HG02763 (cell line): Measurements from ENCODE around the gene CCNY.
"Not testable (repeated sequence)": the region's sequence is repeated elsewhere in the genome, so short reads cannot be mapped to it uniquely, and the experiment has no call there.

Source experiments
- ATAC-seq: cut with Tn5 transposase; IDR thresholded peaks from one replicate; pipeline ENCODE4 v1.9.1; 2021; ENCODE audit warnings: mild to moderate bottlenecking, moderate library complexity; ENCODE audit not compliant: unreplicated experiment

Gene CCNY

DNA sequence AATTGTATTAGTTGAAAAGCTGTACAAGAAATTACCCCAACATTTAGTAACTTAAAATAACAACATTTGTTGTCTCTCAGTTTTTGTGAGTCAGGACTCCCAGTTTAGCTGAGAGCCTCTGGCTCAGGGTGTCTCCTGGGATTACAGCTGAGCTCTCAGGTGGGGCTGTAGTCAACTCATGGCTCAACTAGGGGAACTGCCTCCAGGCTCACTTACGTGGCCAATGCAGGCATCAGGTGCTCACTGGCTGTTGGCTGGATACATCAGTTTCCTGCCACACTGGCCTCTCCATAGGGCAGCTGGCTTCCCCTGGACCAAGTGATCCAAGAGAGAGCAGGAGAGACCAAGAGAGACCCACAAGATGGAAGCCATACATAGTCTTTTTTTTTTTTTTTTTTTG, 17.5 kb downstream of the CCNY start:
- peak; percentile 52 for ATAC-seq

- not testable (repeated sequence) for ATAC-seq
These were observed 17.9 kb downstream of the CCNY start for GRCh38 chr10:35354257-35354656.

DNA sequence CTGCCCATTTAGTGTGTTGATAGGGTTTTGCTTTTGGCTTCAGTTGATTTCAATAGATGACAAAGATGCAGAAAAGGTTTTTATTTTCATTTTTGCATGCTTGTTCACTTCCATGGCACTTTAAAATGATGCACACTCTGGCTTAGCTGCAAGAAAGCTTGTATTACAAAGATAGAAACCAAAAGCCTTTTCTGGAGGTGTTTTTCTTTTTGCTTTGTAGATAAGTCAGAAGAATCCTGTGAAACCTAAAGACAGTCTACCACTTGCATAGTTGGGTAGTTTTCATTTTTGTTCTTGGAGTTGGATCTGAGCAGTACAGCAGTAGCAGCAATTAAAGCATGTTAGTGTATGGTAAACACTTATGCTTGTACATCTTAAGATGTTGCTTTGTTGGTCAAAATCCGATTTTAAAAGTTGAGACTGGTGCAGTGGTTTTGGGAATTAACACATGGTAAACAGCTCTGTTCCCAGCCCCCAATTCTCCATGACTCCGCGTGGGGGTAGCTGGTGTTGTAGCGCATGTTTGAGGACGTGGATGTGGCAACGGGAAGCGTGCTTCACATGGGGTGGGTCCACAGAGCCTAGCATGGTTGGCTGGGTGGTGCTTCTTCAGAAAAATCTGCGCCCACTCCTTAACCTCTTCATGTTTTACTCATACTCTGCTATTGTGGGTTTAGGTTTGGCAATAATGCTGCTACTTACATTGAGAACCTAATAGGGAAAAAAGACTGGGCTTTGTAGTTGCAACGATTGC, 19.8 kb downstream of the CCNY start:
- ATAC-seq = peak; percentile 52

DNA sequence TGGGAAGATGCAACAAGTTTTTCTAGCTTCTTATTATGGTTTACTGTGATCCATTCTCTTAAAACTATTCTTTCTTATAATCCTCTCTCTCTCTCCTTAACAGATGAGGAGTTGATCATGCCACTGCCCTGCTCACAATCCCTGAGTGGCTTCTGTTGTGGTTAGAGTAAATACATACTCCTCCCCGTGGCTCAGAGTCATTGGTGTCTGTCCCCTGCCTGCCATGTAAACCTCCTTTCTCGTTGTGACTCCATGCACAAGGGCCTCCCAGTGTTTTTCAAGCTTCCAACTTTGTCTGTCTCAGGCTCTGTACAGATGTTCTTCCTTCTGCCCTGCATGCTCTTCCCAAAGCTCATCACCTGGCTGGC, 20.4 kb downstream of the CCNY start:
- no peak for ATAC-seq

DNA sequence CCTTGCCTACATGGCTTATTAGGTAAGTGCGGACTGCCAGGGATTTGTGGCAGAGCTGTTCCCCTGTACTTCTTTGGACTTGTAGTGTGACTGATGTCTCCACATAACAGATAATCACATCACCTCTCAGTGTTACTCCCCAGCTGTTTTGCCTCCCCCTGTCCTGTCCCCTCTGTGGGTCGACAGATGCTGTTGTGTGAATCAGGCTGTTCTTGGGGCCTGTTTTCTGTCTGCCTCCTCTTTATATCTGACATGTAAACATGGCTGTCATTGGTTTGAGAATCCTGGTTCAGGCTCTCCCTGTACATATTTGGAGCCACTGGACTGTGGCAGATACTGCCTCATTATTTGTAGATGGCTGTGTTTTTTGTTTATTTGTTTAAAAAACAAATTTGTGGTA, 22.7 kb downstream of the CCNY start:
- no peak for ATAC-seq

GRCh38 chr10:35359873-35360272, 23.6 kb downstream of the CCNY start:
- ATAC-seq = no peak

GRCh38 chr10:35362701-35363350, 26.5 kb downstream of the CCNY start:
- no peak for ATAC-seq

DNA sequence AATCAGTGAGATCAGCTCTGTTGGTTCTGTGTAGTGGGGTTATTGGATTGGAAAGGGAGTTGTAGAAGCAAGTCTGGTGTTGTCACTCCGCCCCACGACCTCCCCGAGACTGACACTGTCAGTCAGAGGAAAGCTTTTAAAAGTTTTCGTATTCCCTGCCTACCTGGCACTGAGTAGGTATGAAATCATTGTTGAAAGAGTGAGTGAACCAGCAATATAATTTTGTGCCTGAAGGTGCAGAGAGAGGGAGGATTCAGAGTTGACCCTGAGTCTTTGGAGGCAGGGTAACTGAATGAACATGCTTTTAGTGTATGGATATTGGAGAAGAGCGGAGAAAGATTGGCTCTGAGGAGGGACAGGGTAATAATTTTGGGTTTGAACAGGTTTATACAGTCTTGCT, 27.3 kb downstream of the CCNY start:
- ATAC-seq = no peak

DNA sequence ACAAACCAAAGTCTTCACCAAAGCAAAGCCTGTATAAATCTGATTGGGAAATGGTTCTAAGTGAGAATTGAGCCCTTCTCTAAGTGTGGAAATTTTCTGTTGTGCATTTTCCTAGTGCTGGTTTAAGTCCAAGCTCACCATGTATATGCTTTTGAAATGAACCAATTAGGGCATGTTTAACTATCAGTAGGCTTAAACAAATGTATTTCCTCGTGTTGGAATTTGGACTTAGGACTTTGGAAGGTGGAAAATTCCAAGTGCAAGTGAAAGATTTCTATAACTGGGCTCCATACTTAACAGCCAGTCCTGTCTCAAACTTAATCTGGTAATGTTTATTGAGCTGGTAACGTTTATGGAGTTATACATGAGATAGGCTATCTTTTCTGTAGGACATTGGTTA, 28.5 kb downstream of the CCNY start:
- ATAC-seq = no peak

GRCh38 chr10:35365994-35366393, 29.7 kb downstream of the CCNY start:
- ATAC-seq = no peak

- ATAC-seq = no peak
These were observed 31.0 kb downstream of the CCNY start for GRCh38 chr10:35367107-35367859.

DNA sequence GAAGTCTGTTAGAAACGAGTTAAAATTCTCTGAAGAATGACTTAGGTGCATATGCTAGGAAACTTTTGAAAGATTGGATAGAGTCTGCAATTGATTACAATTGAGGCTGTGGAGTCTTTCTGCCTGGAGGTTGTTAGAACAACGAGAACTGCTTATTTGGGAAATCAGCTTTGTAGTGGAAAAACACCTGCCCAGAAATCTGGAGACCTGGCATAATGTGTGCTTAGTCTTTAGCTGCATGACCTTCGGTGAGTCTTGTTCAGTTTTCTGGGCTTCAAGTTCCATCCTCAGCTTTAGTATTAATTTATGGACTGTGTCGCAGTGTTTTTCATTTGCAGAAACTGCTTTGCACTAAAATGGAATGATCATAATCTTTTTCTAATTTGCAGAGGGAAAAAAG, 31.7 kb downstream of the CCNY start:
- no peak for ATAC-seq

- ATAC-seq = no peak
These were observed 32.3 kb downstream of the CCNY start for GRCh38 chr10:35368485-35369048.

DNA sequence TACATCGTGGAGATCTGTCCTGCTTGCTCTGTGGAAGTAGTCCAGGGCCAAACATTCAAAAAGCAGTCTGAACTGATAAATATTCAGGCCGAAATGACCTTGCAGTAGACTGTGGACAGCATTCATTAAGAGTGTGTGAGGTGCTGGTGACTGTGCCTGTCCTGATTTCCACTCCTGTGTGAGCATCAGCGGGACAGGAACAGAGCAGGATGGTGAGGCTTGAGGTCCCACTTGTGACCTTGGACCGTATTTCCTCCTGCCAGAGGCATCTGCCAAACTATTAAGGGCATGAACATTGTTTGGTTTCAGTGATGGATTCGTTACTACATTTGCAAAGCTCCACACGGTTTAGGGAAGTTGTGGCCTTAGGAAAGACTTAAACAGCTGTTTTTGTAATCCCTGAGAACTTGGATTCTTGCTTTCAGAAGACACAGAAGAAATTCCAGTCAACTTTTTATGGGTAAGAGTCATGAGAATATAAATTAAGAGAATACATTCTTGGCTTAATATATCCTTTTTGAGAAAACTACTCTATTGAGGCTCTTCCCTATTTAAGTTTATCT, 32.8 kb downstream of the CCNY start:
- ATAC-seq = no peak

DNA sequence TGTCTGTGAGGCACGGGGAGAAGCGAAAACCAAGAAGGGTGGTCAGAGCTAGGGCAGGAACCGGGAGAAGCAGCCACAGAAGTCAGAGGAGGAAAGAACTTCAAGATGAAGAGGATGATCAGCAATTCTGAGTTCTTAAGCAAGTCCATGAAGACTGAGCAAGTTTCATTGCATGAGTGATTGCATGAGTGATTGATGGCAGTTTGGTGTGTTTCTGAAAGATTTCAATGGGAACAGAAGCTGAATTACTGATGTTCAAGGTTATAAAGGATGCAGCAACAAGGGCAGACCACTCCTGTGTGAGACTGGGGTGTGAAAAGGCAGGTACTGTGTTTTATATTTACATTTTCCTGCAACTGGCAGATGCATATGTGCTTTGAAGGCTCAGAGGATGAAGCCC, 35.4 kb downstream of the CCNY start:
- ATAC-seq = no peak

GRCh38 chr10:35372329-35372728, 36.0 kb downstream of the CCNY start:
- no peak for ATAC-seq

DNA sequence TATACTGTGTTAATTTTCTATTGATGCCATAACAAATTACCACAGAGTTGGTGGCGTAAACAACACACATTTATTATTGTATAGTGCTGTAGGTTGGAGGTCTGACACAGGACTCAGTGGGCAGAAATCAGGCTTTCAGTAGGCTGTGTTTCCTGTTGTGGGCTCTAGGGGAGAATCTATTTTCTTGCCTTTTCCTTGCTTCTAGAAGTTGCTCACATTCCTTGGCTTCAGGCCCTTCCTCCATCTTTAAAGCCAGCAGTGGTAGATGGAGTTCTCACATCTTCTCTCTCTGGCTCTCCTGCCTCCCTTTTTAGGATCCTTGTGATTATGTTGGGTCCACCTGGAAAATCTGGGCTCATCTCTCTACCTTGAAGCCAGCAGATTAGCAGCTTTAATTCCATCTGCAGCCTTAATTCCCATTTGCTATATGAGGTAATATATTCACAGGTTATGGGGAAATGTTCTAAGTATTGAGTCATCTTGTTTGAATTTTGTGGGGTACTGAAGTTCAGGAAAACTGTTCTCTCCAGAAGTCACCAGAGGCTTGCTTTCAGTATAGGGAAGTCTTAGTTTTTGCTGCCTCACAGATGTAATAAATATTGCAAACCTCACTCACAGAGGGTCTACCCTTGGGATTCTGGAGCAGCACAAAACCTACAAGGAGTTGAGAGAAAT, 38.9 kb downstream of the CCNY start:
- no peak for ATAC-seq

DNA sequence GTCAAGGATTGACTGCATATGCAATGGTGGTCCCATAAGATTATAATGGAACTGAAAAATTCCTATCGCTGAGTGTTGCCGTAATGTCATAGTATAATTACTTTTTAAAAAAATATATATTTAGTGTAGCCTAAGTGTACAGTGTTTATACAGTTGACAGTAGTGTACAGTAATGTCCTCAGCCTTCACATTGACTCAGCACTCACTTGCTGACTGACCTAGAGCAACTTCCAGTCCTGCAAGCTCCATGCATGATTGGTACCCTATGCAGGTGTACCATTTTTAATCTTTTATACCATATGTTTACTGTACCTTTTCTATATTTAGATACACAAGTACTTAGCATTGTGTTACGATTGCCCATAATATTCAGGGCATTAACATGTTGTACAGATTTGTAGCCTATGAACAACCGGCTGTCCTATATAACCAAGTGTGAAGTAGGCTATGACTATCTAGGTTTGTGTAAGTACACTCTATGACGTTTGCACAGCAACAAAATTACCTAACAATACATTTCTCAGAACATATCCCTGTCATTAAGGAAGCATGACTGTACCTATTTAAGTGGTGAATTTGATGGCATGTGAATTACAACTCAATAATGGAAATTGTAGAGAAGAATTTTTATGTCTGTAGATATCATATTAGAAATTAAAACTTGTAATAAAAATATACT, 40.9 kb downstream of the CCNY start:
- ATAC-seq = no peak

- ATAC-seq = no peak
These were observed 42.4 kb downstream of the CCNY start for GRCh38 chr10:35378541-35379210.
